ENCODE data around the gene AUTS2.
A peak's percentile ranks its signal among the peaks of the same experiment; 100 is the strongest.
"Not testable (repeated sequence)": the region's sequence is repeated elsewhere in the genome, so short reads cannot be mapped to it uniquely, and the experiment has no call there.

Gene AUTS2

DNA sequence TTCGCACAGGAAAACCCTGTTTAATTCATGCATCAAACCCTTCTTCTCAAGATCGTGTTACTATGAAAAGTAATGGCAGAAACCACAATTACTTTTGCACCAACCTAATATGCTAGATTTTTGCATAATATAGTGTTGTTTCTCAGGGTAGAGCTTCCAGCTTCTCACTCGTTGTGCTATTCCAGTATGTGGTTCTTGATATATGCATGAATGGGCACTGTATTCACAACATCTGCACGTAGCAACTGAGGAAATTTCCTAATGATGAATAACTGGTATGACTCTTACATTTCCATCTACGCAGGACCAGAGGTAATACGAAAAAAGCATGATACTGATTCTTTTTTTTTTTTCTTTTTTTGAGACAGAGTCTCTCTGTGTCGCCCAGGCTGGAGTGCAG, 1207.1 kb downstream of the AUTS2 start:
- Histone ChIP-seq H3K4me1 (ENCODE audit: insufficient read depth, insufficient read length) (no peaks in the 10 kb centered on the region), H3K4me3 (ENCODE audit: insufficient read length, low read depth) (no peak overlapping the region), H3K9me3 (ENCODE audit: insufficient read depth, low read length) (peaks cover 2% of the 10 kb centered on the region; the same call in 1 of the 2 replicates), H3K36me3 (ENCODE audit: insufficient read depth, insufficient read length, low read length) (no peaks in the 10 kb centered on the region), H3K27me3 (ENCODE audit: insufficient read depth, insufficient read length) (no peaks in the 10 kb centered on the region), H3K9ac (ENCODE audit: insufficient read length, low read depth) (no peak overlapping the region)
- TF ChIP-seq YY1 (IDR thresholded peaks at IDR 0.05; ENCODE audit: insufficient read depth, insufficient read length) = no peak
- TF ChIP-seq ZNF274 (IDR thresholded peaks at IDR 0.05; ENCODE audit: low read depth, low read length) = no peak
- no peak for TF ChIP-seq SUZ12 (IDR thresholded peaks at IDR 0.05; ENCODE audit: extremely low read depth, insufficient read depth, insufficient read length)
- no peak for DNase-seq (ENCODE audit: low read depth, low spot score)

DNA sequence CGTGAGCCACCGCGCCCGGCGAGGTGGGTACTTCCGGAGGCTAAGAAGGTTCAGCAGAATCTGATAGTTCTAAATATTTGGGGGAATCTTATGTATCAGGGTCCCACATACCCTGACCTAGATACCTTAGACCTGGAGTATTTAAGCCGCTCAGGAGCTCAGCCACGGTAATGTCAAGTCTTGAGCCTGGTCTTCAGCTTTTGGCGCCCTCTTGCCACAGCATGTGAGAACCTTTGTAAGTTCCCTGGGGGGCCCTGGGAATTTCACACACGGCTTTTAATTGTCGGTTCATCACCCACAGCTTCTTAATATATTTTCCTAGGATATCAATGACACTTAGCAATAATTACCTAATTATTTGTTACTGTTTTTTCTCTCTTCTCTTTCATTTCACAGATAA, 1209.4 kb downstream of the AUTS2 start:
- no peaks in the 10 kb centered on the region for H3K36me3 ChIP-seq (ENCODE audit: insufficient read depth, insufficient read length, low read length)
- no peak for DNase-seq (ENCODE audit: low read depth, low spot score)
- no peak for TF ChIP-seq ZNF274 (IDR thresholded peaks at IDR 0.05; ENCODE audit: low read depth, low read length)
- no peaks in the 10 kb centered on the region for H3K9me3 ChIP-seq (ENCODE audit: insufficient read depth, low read length)
- H3K4me1 ChIP-seq (ENCODE audit: insufficient read depth, insufficient read length) = no peaks in the 10 kb centered on the region
- H3K9ac ChIP-seq (ENCODE audit: insufficient read length, low read depth) = no peak overlapping the region
- no peak overlapping the region for H3K4me3 ChIP-seq (ENCODE audit: insufficient read length, low read depth)
- H3K27me3 ChIP-seq (ENCODE audit: insufficient read depth, insufficient read length) = no peaks in the 10 kb centered on the region

GRCh38 chr7:70808876-70809275, 1210.6 kb downstream of the AUTS2 start:
- no peaks in the 10 kb centered on the region for H3K4me1 ChIP-seq (ENCODE audit: insufficient read depth, insufficient read length)
- no peak overlapping the region for H3K4me3 ChIP-seq (ENCODE audit: insufficient read length, low read depth)
- no peak for DNase-seq (ENCODE audit: low read depth, low spot score)
- no peaks in the 10 kb centered on the region for H3K36me3 ChIP-seq (ENCODE audit: insufficient read depth, insufficient read length, low read length)
- no peaks in the 10 kb centered on the region for H3K27me3 ChIP-seq (ENCODE audit: insufficient read depth, insufficient read length)
- H3K9ac ChIP-seq (ENCODE audit: insufficient read length, low read depth) = no peak overlapping the region
- TF ChIP-seq YY1 (IDR thresholded peaks at IDR 0.05; ENCODE audit: insufficient read depth, insufficient read length) (no peak), ZNF274 (IDR thresholded peaks at IDR 0.05; ENCODE audit: low read depth, low read length) (no peak), SUZ12 (IDR thresholded peaks at IDR 0.05; ENCODE audit: extremely low read depth, insufficient read depth, insufficient read length) (no peak)
- H3K9me3 ChIP-seq (ENCODE audit: insufficient read depth, low read length) = no peaks in the 10 kb centered on the region

DNA sequence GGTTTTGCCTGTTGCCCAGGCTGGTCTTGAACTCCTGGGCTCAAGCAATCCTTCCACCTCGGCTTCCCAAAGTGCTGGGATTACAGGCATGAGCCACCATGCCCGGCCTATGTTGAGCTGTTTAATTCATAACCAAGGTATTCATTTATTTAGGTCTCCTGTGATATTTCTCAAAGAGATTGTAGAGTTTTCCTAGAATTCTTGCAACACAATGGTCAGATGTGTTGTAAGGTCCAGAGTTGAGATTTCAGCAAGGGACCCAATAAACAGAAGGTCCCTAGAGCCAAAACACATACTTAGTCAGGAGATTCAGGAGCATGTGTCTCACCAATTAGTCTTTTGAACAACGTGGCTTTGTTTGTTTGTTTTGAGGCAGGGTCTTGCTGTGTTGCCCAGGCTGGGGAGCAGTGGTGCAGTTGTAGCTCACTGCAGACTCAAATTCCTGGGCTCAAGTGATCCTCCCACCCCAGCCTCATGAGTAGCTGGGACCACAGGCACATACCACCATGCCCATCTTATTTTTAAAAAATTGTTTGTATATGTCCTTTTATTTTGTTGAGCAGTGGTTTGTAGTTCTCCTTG, 1212.4 kb downstream of the AUTS2 start:
- Histone ChIP-seq H3K4me3 (ENCODE audit: insufficient read length, low read depth) (no peak overlapping the region), H3K36me3 (ENCODE audit: insufficient read depth, insufficient read length, low read length) (no peaks in the 10 kb centered on the region), H3K27me3 (ENCODE audit: insufficient read depth, insufficient read length) (no peaks in the 10 kb centered on the region), H3K9ac (ENCODE audit: insufficient read length, low read depth) (no peak overlapping the region), H3K4me1 (ENCODE audit: insufficient read depth, insufficient read length) (no peaks in the 10 kb centered on the region), H3K9me3 (ENCODE audit: insufficient read depth, low read length) (no peaks in the 10 kb centered on the region)
- no peak for DNase-seq (ENCODE audit: low read depth, low spot score)
- TF ChIP-seq ZNF274 (IDR thresholded peaks at IDR 0.05; ENCODE audit: low read depth, low read length) (no peak), SUZ12 (IDR thresholded peaks at IDR 0.05; ENCODE audit: extremely low read depth, insufficient read depth, insufficient read length) (no peak), YY1 (IDR thresholded peaks at IDR 0.05; ENCODE audit: insufficient read depth, insufficient read length) (no peak)

DNA sequence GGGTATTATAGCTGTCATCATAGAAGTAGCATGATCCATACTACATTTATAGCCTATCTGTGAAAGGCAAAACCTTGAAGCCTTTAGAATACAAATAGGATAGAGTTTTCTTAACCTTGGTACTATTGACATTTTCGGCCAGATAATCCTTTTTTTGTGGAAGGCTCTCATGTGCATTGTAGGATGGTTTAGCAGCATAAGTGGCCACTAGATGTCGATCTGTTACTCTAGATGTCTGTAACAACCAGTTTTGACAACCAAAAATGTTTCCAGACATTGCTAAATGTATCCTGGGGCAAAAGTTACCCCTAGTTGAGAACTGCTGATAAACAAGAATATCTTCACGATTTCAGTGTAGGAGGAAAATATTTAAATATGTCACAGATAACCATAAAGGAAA, 1214.2 kb downstream of the AUTS2 start:
- no peaks in the 10 kb centered on the region for H3K27me3 ChIP-seq (ENCODE audit: insufficient read depth, insufficient read length)
- no peak for DNase-seq (ENCODE audit: low read depth, low spot score)
- no peak overlapping the region for H3K9ac ChIP-seq (ENCODE audit: insufficient read length, low read depth)
- no peak overlapping the region for H3K4me3 ChIP-seq (ENCODE audit: insufficient read length, low read depth)
- H3K4me1 ChIP-seq (ENCODE audit: insufficient read depth, insufficient read length) = no peaks in the 10 kb centered on the region
- H3K36me3 ChIP-seq (ENCODE audit: insufficient read depth, insufficient read length, low read length) = no peaks in the 10 kb centered on the region
- no peak for TF ChIP-seq YY1 (IDR thresholded peaks at IDR 0.05; ENCODE audit: insufficient read depth, insufficient read length)
- no peak for TF ChIP-seq ZNF274 (IDR thresholded peaks at IDR 0.05; ENCODE audit: low read depth, low read length)
- TF ChIP-seq SUZ12 (IDR thresholded peaks at IDR 0.05; ENCODE audit: extremely low read depth, insufficient read depth, insufficient read length) = no peak
- no peaks in the 10 kb centered on the region for H3K9me3 ChIP-seq (ENCODE audit: insufficient read depth, low read length)

DNA sequence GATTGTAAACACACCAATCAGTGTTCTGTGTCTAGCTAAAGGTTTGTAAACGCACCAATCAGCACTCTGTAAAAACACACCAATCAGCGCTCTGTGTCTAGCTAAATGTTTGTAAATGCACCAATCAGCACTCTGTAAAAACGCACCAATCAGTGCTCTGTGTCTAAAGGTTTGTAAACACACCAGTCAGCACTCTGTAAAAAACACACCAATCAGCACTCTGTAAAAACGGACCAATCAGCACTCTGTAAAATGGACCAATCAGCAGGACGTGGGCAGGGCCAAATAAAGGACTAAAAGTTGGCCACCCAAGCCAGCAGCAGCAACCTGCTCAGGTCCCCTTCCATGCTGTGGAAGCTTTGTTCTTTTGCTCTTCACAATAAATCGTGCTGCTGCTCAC, 1224.2 kb downstream of the AUTS2 start:
- H3K4me1 ChIP-seq (ENCODE audit: insufficient read depth, insufficient read length); H3K9me3 ChIP-seq (ENCODE audit: insufficient read depth, low read length); H3K9ac ChIP-seq (ENCODE audit: insufficient read length, low read depth); DNase-seq (ENCODE audit: low read depth, low spot score); H3K36me3 ChIP-seq (ENCODE audit: insufficient read depth, insufficient read length, low read length); H3K27me3 ChIP-seq (ENCODE audit: insufficient read depth, insufficient read length); H3K4me3 ChIP-seq (ENCODE audit: insufficient read length, low read depth): not testable (repeated sequence)

GRCh38 chr7:70829221-70830059, 1231.2 kb downstream of the AUTS2 start:
- Histone ChIP-seq H3K4me3 (ENCODE audit: insufficient read length, low read depth) (no peak overlapping the region), H3K36me3 (ENCODE audit: insufficient read depth, insufficient read length, low read length) (no peaks in the 10 kb centered on the region), H3K9ac (ENCODE audit: insufficient read length, low read depth) (peak overlapping the region; percentile 46), H3K9me3 (ENCODE audit: insufficient read depth, low read length) (0 out of 2 replicates have a peak, but pooled peaks cover under 1% of the 10 kb centered on the region), H3K27me3 (ENCODE audit: insufficient read depth, insufficient read length) (no peaks in the 10 kb centered on the region), H3K4me1 (ENCODE audit: insufficient read depth, insufficient read length) (no peaks in the 10 kb centered on the region)
- TF ChIP-seq SUZ12 (IDR thresholded peaks at IDR 0.05; ENCODE audit: extremely low read depth, insufficient read depth, insufficient read length) = no peak
- TF ChIP-seq ZNF274 (IDR thresholded peaks at IDR 0.05; ENCODE audit: low read depth, low read length) = no peak
- TF ChIP-seq YY1 (IDR thresholded peaks at IDR 0.05; ENCODE audit: insufficient read depth, insufficient read length) = no peak
- peak; percentile 79 for DNase-seq (ENCODE audit: low read depth, low spot score)
